SU-DHL-6 (cell line): ENCODE data around the gene RALB.

ENCODE experiments used
- EZH2phosphoT487 ChIP-seq: fragments of 200-600 bp; sonication (generic), shearing (Covaris generic); conservative IDR thresholded peaks from 2 replicates; pipeline ENCODE4 v1.6.1; 2018; ENCODE audit warnings: mild to moderate bottlenecking, antibody characterized with exemption, low read length, moderate library complexity, mixed read lengths
- TF ChIP-seq, protein P1 (sequence below): fragments of 200-600 bp; sonication (generic); IDR thresholded peaks from one replicate; pipeline ENCODE4 v1.5.1; 2017; ENCODE audit warnings: antibody characterized with exemption, mild to moderate bottlenecking, low read length, moderate library complexity; ENCODE audit not compliant: insufficient read depth, poor library complexity, severe bottlenecking

- TF ChIP-seq, protein P1, sequence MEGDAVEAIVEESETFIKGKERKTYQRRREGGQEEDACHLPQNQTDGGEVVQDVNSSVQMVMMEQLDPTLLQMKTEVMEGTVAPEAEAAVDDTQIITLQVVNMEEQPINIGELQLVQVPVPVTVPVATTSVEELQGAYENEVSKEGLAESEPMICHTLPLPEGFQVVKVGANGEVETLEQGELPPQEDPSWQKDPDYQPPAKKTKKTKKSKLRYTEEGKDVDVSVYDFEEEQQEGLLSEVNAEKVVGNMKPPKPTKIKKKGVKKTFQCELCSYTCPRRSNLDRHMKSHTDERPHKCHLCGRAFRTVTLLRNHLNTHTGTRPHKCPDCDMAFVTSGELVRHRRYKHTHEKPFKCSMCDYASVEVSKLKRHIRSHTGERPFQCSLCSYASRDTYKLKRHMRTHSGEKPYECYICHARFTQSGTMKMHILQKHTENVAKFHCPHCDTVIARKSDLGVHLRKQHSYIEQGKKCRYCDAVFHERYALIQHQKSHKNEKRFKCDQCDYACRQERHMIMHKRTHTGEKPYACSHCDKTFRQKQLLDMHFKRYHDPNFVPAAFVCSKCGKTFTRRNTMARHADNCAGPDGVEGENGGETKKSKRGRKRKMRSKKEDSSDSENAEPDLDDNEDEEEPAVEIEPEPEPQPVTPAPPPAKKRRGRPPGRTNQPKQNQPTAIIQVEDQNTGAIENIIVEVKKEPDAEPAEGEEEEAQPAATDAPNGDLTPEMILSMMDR: no peak
- TF ChIP-seq EZH2phosphoT487: no peak
These were observed 5.9 kb upstream of the RALB start for GRCh38 chr2:120246546-120247300.
